GM12872 (cell line): ENCODE results near the gene TGFBRAP1.

Experiments used
- TF ChIP-seq, protein P1 (sequence below): IDR thresholded peaks from 3 replicates; pipeline ENCODE4 v1.5.1; 2011; ENCODE audit warnings: low read depth, mild to moderate bottlenecking, low read length, moderate library complexity; ENCODE audit not compliant: insufficient read depth

TGFBRAP1 gene

DNA sequence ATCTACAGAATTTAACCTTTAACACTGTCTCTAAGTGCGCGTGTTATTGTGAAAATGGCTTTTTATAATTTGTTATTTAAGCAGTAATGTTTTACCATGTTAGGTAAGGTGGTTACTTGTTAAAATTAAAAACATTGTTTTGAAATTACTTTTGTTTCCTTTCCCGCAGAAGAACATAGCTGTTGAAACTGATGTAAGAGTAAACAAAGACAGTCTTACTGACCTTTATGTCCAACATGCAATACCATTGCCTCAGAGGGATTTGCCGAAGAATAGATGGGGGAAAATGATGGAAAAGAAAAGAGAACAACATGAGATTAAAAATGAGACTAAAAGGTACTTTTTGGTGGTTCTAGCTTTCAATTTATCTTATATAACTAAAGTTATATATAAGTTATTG is 9.9 kb upstream of the TGFBRAP1 start:
- TF ChIP-seq, protein P1, sequence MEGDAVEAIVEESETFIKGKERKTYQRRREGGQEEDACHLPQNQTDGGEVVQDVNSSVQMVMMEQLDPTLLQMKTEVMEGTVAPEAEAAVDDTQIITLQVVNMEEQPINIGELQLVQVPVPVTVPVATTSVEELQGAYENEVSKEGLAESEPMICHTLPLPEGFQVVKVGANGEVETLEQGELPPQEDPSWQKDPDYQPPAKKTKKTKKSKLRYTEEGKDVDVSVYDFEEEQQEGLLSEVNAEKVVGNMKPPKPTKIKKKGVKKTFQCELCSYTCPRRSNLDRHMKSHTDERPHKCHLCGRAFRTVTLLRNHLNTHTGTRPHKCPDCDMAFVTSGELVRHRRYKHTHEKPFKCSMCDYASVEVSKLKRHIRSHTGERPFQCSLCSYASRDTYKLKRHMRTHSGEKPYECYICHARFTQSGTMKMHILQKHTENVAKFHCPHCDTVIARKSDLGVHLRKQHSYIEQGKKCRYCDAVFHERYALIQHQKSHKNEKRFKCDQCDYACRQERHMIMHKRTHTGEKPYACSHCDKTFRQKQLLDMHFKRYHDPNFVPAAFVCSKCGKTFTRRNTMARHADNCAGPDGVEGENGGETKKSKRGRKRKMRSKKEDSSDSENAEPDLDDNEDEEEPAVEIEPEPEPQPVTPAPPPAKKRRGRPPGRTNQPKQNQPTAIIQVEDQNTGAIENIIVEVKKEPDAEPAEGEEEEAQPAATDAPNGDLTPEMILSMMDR = no peak

DNA sequence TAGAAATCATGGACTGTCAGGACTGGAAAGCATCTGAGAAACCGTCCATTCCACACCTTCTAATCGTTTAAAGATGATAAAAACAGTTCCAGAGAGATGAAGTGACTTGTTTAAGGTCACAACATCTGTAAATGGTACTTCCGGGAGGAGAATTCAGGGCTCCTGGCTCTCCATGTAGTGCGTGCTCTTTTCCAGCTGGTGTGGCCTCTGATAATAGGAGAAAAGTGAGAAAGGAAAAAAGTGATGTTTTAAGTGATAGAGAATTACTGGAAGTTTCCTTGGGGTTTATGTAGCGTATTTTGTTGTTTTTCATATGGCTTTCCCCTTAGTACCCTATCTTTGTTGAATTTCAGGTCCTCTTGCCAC is 8.5 kb upstream of the TGFBRAP1 start:
- TF ChIP-seq, protein P1 = no peak

DNA sequence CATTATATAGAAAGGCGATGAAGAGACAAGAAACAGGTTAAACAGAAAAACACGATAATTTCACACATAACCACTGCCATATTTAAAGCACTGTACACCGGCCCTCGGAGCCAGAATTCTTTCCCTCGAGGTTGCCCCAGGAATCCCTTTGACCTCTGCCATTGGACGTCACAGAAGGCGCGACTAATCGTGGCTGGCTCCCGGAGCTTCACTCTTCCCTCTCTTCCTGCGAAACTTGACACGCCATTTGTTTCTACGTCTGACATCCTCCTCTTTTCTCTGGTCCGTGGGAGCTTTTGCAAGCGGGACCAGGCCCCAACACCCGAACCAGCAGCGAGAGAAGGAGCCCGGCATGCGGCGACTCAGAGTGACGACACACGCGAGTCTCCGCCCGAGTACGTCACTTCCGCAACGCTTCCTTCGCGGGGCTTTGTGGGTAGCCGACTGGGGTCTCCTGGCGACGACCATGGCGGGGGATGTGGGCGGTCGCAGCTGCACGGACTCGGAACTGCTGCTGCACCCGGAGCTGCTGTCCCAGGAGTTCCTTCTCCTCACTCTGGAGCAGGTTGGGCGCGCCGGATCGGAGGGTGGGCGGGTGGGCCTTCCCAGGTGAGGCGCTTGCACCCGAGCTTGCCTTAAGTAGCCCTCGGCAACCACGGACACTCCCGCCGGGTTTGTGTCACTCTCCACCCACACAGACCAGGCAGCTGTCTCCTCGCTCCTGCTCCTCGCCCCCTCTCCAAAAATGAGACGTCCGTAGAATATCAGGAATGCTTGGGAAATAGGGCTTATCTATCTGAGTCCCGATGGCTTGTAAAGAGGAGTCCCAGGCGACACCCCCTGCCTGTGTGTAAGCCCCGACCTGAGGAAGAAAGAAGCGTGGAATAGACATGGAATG is 7.8 kb upstream of the TGFBRAP1 start, which contains the start of gene C2orf49:
Gene C2orf49, plus strand, starts transcription at position 419 of the 898 bp plus-strand sequence. Its CDS starts 48 bp downstream, at position 467.
- TF ChIP-seq, protein P1 = no peak

DNA sequence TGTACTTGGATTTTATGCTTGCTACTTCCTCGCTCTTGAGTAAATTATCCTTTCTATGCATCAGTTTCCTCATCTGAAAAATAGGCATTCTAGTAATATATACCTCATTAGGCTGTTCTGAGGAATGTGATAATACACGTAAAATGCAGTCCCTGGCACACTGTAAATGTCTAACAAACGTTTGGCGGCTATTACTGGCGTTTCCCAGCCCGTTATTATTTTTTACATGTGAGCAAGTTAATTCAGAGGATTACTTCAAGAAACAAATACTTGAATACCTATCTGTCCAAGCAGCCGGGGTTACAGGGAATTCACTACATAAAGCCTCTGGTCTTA is 7.2 kb upstream of the TGFBRAP1 start:
- TF ChIP-seq, protein P1 = no peak

DNA sequence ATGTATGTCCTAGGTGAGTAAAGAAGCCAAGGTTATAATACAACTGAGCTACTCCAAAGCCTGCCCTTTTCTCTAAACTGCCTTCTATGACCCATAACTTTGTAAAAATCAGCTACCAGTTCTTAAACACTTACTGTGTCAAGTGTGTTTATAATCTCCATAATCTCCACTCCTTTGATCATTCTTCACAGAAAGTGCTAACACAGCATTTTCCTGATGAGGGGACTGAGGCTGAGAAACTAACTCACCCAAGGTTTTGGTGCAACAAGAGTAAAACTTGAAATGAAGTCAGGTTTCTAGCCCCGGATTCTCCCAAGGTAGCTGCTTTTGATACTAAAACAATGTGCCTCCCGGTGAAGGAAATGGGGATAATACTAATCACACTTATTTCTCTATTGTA is 5.9 kb upstream of the TGFBRAP1 start:
- TF ChIP-seq, protein P1 = no peak

DNA sequence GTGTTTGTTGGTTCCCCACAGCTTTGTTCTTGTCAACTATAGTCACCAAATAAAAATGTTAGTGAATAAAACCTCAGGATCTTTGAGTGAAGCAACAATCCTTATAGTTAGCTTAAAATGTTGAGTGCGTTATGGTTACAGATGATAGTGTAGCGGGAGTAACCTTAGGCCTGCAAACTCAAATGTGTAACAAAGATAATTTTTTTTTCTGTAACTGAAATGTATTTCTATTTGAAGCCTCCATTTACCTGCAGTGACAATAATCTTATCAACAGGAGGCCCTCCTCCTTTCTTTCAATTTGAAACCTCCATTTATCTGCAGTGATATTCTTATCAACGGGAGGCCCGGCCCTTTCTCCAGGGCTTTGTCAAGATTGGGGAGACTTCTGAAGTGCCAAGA is 4.7 kb upstream of the TGFBRAP1 start:
- TF ChIP-seq, protein P1 = no peak

DNA sequence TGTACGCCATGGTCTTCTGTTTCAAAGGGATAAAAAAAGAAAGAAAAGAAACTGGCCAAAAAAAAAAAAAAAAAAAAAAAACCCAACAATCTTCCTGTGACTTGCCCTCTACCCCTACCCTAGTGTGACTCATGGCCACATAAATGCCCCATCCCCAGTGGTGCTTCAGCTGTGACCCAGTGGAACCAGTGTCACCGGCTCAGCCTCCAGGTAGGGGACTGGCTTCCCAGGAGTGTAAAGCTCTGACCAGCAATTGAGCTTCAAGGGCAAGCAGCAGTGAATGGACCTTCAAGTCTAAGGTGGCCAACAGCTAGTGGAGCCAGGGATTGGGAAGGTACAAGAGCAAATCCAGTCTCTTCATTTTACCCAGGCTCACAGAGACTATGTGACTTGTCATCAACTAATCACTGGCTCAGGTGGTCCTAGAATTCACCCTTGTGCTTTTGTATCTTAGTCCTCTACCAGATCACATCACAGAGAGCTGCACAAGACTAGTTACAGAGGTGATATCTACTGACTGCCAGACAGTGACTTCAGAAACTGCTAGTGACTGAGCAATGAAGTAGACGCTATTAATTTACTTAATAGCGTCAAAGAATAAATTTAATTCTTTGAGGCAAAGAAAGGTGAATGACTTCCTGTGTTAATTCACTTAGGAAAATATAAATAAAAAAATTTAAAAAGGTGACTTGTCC is 1.3 kb upstream of the TGFBRAP1 start:
- TF ChIP-seq, protein P1 = no peak
